HG03103 (cell line): Measurements from ENCODE around the gene LRRC49.
"Not testable (repeated sequence)": the region's sequence is repeated elsewhere in the genome, so short reads cannot be mapped to it uniquely, and the experiment has no call there.

ENCODE experiments used
- ATAC-seq: cut with Tn5 transposase; IDR thresholded peaks from one replicate; pipeline ENCODE4 v1.9.1; 2021; ENCODE audit warnings: low read depth; ENCODE audit not compliant: unreplicated experiment

LRRC49 gene

GRCh38 chr15:70967646-70968045 lies 75.0 kb downstream of the LRRC49 start:
- no peak for ATAC-seq

- ATAC-seq = no peak
Measured at GRCh38 chr15:70974004-70974832, 81.6 kb downstream of the LRRC49 start.

- no peak for ATAC-seq
Measured at GRCh38 chr15:70976851-70977250, 84.2 kb downstream of the LRRC49 start.

GRCh38 chr15:70995383-70995970 lies 102.9 kb downstream of the LRRC49 start:
- no peak for ATAC-seq

GRCh38 chr15:70998319-70998718 lies 105.7 kb downstream of the LRRC49 start:
- no peak for ATAC-seq

GRCh38 chr15:71002316-71002715 lies 109.7 kb downstream of the LRRC49 start:
- ATAC-seq = no peak

- ATAC-seq = no peak
Measured at GRCh38 chr15:71003319-71003718, 110.7 kb downstream of the LRRC49 start.

GRCh38 chr15:71004506-71004905 lies 111.9 kb downstream of the LRRC49 start:
- ATAC-seq = not testable (repeated sequence)

- ATAC-seq = no peak
Measured at GRCh38 chr15:71005895-71006294, 113.3 kb downstream of the LRRC49 start.

GRCh38 chr15:71008250-71008870 lies 115.7 kb downstream of the LRRC49 start:
- ATAC-seq = no peak

GRCh38 chr15:71010472-71010871 lies 117.8 kb downstream of the LRRC49 start:
- ATAC-seq = no peak

GRCh38 chr15:71010997-71011396 lies 118.4 kb downstream of the LRRC49 start:
- ATAC-seq = no peak

GRCh38 chr15:71011503-71012155 lies 119.0 kb downstream of the LRRC49 start:
- ATAC-seq = no peak

- ATAC-seq = no peak
Measured at GRCh38 chr15:71013446-71013845, 120.8 kb downstream of the LRRC49 start.

- ATAC-seq = no peak
Measured at GRCh38 chr15:71015342-71015741, 122.7 kb downstream of the LRRC49 start.

GRCh38 chr15:71031232-71031631 lies 138.6 kb downstream of the LRRC49 start:
- ATAC-seq = not testable (repeated sequence)

- ATAC-seq = not testable (repeated sequence)
Measured at GRCh38 chr15:71035478-71035877, 142.9 kb downstream of the LRRC49 start.

- ATAC-seq = no peak
Measured at GRCh38 chr15:71042356-71042922, 149.8 kb downstream of the LRRC49 start.

- no peak for ATAC-seq
Measured at GRCh38 chr15:71043373-71043772, 150.7 kb downstream of the LRRC49 start.

GRCh38 chr15:71044006-71044405 lies 151.4 kb downstream of the LRRC49 start:
- no peak for ATAC-seq

GRCh38 chr15:71046146-71046545 lies 153.5 kb downstream of the LRRC49 start:
- ATAC-seq = not testable (repeated sequence)
